22Rv1 (cell line): ENCODE results near the gene VASN.

Experiments
- ZFX ChIP-seq: fragments of 450-650 bp; IDR thresholded peaks from 2 replicates; pipeline ENCODE4 v1.6.1; 2017; ENCODE audit warnings: antibody characterized with exemption, borderline replicate concordance
- TF ChIP-seq, protein P1 (sequence below): fragments of 450-650 bp; IDR thresholded peaks from 2 replicates; pipeline ENCODE4 v1.5.1; 2017; ENCODE audit warnings: mild to moderate bottlenecking

DNA sequence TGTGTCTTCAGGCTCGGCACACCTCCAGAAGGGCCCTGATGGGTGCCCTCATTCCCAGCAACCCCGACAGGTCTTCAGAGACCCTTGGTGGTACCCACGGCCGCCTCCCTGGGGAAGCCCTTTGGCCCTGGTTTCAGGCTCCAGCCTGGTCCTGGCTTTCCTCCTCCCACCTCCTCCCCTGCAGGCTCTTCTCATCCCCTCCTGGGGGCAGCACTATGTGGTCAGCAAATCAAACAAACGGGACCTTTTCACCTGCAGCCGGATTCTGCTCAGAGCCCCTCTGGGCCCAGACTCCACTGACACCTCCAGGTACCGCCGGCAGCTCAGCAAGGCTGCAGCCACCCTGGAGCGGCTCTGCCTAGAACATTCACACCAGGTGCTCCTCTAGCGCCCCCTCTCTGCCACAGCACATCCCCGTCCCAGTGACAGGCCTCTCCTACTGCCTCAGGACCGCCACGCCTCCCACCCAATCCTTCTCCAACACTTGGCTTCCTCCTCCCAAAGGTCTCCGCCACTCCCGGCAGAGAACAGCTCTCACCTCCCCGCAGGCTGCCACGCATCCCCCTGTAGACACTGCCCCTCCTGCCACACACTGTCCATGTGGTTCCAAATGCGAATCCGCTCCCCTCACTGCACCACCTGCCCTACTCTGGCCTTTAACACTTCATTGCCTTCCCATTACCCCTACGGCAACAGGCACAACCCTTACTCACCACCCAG, 32.8 kb downstream of the VASN start:
- TF ChIP-seq, protein P1, sequence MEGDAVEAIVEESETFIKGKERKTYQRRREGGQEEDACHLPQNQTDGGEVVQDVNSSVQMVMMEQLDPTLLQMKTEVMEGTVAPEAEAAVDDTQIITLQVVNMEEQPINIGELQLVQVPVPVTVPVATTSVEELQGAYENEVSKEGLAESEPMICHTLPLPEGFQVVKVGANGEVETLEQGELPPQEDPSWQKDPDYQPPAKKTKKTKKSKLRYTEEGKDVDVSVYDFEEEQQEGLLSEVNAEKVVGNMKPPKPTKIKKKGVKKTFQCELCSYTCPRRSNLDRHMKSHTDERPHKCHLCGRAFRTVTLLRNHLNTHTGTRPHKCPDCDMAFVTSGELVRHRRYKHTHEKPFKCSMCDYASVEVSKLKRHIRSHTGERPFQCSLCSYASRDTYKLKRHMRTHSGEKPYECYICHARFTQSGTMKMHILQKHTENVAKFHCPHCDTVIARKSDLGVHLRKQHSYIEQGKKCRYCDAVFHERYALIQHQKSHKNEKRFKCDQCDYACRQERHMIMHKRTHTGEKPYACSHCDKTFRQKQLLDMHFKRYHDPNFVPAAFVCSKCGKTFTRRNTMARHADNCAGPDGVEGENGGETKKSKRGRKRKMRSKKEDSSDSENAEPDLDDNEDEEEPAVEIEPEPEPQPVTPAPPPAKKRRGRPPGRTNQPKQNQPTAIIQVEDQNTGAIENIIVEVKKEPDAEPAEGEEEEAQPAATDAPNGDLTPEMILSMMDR = peak; percentile 84
- TF ChIP-seq ZFX = no peak
